HEK293T (cell line): Measurements from ENCODE around the gene SRRM3.
A peak's percentile ranks its signal among the peaks of the same experiment; 100 is the strongest.

Experiments
- CTCF ChIA-PET: fragments of 350-600 bp; formaldehyde crosslinking; extraction: SDS; loops from one replicate; lab custom pipeline; 2021; ENCODE audit warnings: antibody characterized with exemption, inconsistent platforms; lab: Yijun Ruan, JAX
- POLR2A ChIA-PET: fragments of 350-600 bp; formaldehyde crosslinking; extraction: SDS; loops from one replicate; lab custom pipeline; 2020; ENCODE audit warnings: antibody characterized with exemption, inconsistent platforms; lab: Yijun Ruan, JAX
- DNase-seq: peaks from one replicate; pipeline ENCODE4 v3.0.0; 2012; ENCODE audit warnings: mixed read lengths; ENCODE audit errors: extremely low spot score
- ARNT ChIP-seq: fragments of 450-650 bp; IDR thresholded peaks from 2 replicates; pipeline ENCODE4 v1.6.1; 2017; ENCODE audit warnings: mild to moderate bottlenecking
- BHLHE40 ChIP-seq: fragments of 450-650 bp; IDR thresholded peaks from 2 replicates; pipeline ENCODE4 v1.6.1; 2016; ENCODE audit warnings: mild to moderate bottlenecking, moderate library complexity, borderline replicate concordance
- CTBP1 ChIP-seq: fragments of 450-650 bp; IDR thresholded peaks from 2 replicates; pipeline ENCODE4 v1.6.1; 2016; ENCODE audit warnings: borderline replicate concordance
- ELF4 ChIP-seq: fragments of 450-650 bp; IDR thresholded peaks from 2 replicates; pipeline ENCODE4 v1.6.1; 2017; ENCODE audit warnings: antibody characterized with exemption
- FOXA1 ChIP-seq: fragments of 450-650 bp; IDR thresholded peaks from 2 replicates; pipeline ENCODE4 v1.6.1; 2016; ENCODE audit warnings: mild to moderate bottlenecking
- FOXK2 ChIP-seq: fragments of 450-650 bp; IDR thresholded peaks from 2 replicates; pipeline ENCODE4 v1.6.1; 2016; ENCODE audit warnings: mild to moderate bottlenecking
- FOXM1 ChIP-seq: fragments of 450-650 bp; IDR thresholded peaks from 2 replicates; pipeline ENCODE4 v1.6.1; 2017; ENCODE audit warnings: mild to moderate bottlenecking, borderline replicate concordance
- HDGF ChIP-seq: fragments of 450-650 bp; IDR thresholded peaks from 2 replicates; pipeline ENCODE4 v1.6.1; 2017; ENCODE audit warnings: antibody characterized with exemption, borderline replicate concordance
- L3MBTL2 ChIP-seq: fragments of 450-650 bp; conservative IDR thresholded peaks from 2 replicates; pipeline ENCODE4 v1.6.1; 2016; ENCODE audit warnings: mild to moderate bottlenecking
- LEF1 ChIP-seq: fragments of 450-650 bp; IDR thresholded peaks from 2 replicates; pipeline ENCODE4 v1.6.1; 2017; ENCODE audit warnings: mild to moderate bottlenecking, borderline replicate concordance
- NFRKB ChIP-seq: fragments of 450-650 bp; IDR thresholded peaks from 2 replicates; pipeline ENCODE4 v1.6.1; 2016; ENCODE audit warnings: mild to moderate bottlenecking, moderate library complexity
- PKNOX1 ChIP-seq: fragments of 450-650 bp; IDR thresholded peaks from 2 replicates; pipeline ENCODE4 v1.6.1; 2016
- SP1 ChIP-seq: fragments of 450-650 bp; IDR thresholded peaks from 2 replicates; pipeline ENCODE4 v1.6.1; 2017
- SUZ12 ChIP-seq: fragments of 450-650 bp; IDR thresholded peaks from 2 replicates; pipeline ENCODE4 v1.6.1; 2016; ENCODE audit warnings: mild to moderate bottlenecking
- TARDBP ChIP-seq: fragments of 450-650 bp; IDR thresholded peaks from 2 replicates; pipeline ENCODE4 v1.6.1; 2016
- ZNF384 ChIP-seq: fragments of 450-650 bp; IDR thresholded peaks from 2 replicates; pipeline ENCODE4 v1.6.1; 2016

The SRRM3 gene

GRCh38 chr7:76296743-76297740 lies 95.3 kb downstream of the SRRM3 start:
- POLR2A ChIA-PET = interaction anchor here (0.8 kb wide), 1 partner anchor 130 kb away, joined by 3 read pairs; no protein-coding TSS in a partner anchor
- CTCF ChIA-PET = interaction anchor here (0.6 to 1.3 kb wide), 3 partner anchors 16 to 96 kb away, joined by 3 to 4 read pairs (median 4); no protein-coding TSS in a partner anchor
- no peak for TF ChIP-seq LEF1
- TF ChIP-seq CTBP1 = no peak
- no peak for TF ChIP-seq TARDBP
- TF ChIP-seq ELF4 = no peak
- DNase-seq = no peak

DNA sequence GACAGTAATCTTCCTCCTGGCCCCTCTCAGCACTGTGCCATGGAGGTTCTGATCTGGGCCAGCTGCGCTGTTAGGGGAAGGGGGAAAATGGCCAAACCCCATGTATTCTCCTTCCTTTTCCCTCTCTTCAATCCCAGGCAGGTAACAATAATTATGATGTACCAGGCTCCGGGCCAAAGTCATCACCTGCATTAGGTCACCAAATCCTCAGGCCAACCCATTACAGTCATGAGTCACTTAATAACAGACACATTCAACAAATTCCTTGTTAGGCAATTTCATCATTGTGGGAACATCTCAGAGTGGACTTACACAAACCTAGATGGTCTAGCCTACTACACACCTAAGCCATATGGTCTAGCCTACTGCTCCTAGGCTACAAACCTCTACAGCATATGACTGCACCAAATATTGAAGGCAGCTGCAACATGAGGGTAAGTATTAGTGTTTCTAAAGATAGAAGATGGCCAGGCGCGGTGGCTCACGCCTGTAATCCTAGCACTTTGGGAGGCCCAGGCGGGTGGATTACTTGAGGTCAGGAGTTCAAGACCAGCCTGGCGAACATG lies 98.6 kb downstream of the SRRM3 start:
- TF ChIP-seq ARNT (no peak), PKNOX1 (no peak), FOXA1 (no peak), ZNF384 (no peak), FOXM1 (no peak), CTBP1 (no peak), SP1 (no peak), FOXK2 (no peak), L3MBTL2 (no peak), TARDBP (no peak), ELF4 (no peak), LEF1 (no peak), NFRKB (no peak), HDGF (no peak), BHLHE40 (no peak)
- POLR2A ChIA-PET = no interaction called here
- no peak for DNase-seq
- CTCF ChIA-PET = no interaction called here

DNA sequence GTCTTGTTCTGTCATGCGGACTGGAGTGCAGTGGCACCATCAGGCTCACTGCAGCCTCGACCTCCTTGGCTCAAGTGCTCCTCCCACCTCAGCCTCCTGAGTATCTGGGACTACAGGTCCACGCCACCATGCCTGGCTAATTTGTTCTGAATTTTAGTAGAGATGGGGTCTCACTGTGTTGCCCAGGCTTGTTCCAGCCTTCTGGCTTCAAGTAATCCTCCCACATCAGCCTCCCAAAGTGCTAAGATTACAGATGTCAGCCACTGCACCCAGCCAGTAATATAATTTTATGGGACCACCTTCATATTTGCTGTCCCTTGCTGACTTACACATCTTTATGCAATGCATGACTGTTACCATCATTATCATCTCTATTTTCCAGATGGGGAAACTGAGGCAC lies 99.3 kb downstream of the SRRM3 start:
- no peak for DNase-seq
- CTCF ChIA-PET = no interaction called here
- no peak for TF ChIP-seq BHLHE40
- no peak for TF ChIP-seq ARNT
- no peak for TF ChIP-seq L3MBTL2
- no peak for TF ChIP-seq NFRKB
- no peak for TF ChIP-seq FOXK2
- TF ChIP-seq FOXA1 = no peak
- TF ChIP-seq HDGF = no peak
- no peak for TF ChIP-seq LEF1
- TF ChIP-seq SUZ12 = no peak
- TF ChIP-seq ELF4 = no peak
- TF ChIP-seq SP1 = no peak
- no peak for TF ChIP-seq ZNF384
- TF ChIP-seq FOXM1 = no peak
- TF ChIP-seq CTBP1 = no peak
- TF ChIP-seq PKNOX1 = no peak
- TF ChIP-seq TARDBP = no peak
- POLR2A ChIA-PET = no interaction called here

GRCh38 chr7:76302347-76303201 lies 100.9 kb downstream of the SRRM3 start, which contains the start of gene HSPB1:
Gene HSPB1, plus strand, starts transcription at chr7:76302673. Its CDS starts 40 bp downstream, at chr7:76302713.
- POLR2A ChIA-PET = interaction anchor here (0.8 to 1.5 kb wide), 8 partner anchors 8 to 255 kb away, joined by 3 to 5 read pairs (median 4); partner anchors contain the start of gene STYXL1
- peak; percentile 48 for DNase-seq
- TF ChIP-seq ARNT (no peak), HDGF (no peak), TARDBP (no peak), SP1 (no peak), FOXA1 (no peak), L3MBTL2 (peak; percentile 52; the same call in 1 of the 2 replicates)
- CTCF ChIA-PET = interaction anchor here (0.6 to 0.9 kb wide), 3 partner anchors 11 to 236 kb away, joined by 3 to 4 read pairs (median 3); no protein-coding TSS in a partner anchor

GRCh38 chr7:76303202-76304147 lies 101.8 kb downstream of the SRRM3 start:
- ChIA-PET CTCF (no interaction called here), POLR2A (interaction anchor here (0.8 to 1.5 kb wide), 6 partner anchors 9 to 256 kb away, joined by 3 to 5 read pairs (median 3); partner anchors contain the start of gene STYXL1)
- TF ChIP-seq SUZ12 (no peak), FOXK2 (no peak), PKNOX1 (no peak), L3MBTL2 (peak; percentile 91)
- peak; percentile 81 for DNase-seq
